AG04449 (cell line): ENCODE results near the gene TNFRSF18.

Experiments
- CTCF ChIA-PET: fragments of 350-600 bp; formaldehyde crosslinking; extraction: SDS; loops from one replicate; lab custom pipeline; 2021; ENCODE audit warnings: antibody characterized with exemption; lab: Yijun Ruan, JAX
- POLR2A ChIA-PET: fragments of 400-600, 350-600 bp; formaldehyde crosslinking; extraction: SDS; loops from one replicate; lab custom pipeline; 2020; ENCODE audit warnings: antibody characterized with exemption, inconsistent platforms; lab: Yijun Ruan, JAX
- DNase-seq: peaks from one replicate; pipeline ENCODE4 v3.0.0-alpha.2; 2010; ENCODE audit warnings: low read depth, low spot score
- H3K4me3 ChIP-seq: 2 replicates; pipeline ENCODE4 v1.5.1; 2011; ENCODE audit warnings: low read depth, mild to moderate bottlenecking, control low read depth, low read length
- CTCF ChIP-seq: IDR thresholded peaks from one replicate; pipeline ENCODE4 v1.5.1; 2011; ENCODE audit warnings: mild to moderate bottlenecking, moderate library complexity, low read length, control low read depth, inconsistent platforms; ENCODE audit not compliant: insufficient read depth; ENCODE audit errors: missing control alignments

The TNFRSF18 gene

GRCh38 chr1:1165485-1165884, 40.9 kb downstream of the TNFRSF18 start:
- TF ChIP-seq CTCF: no peak
- DNase-seq: no peak
- CTCF ChIA-PET: interaction anchor here (1.0 kb wide), 1 partner anchor 66 kb away, joined by 3 read pairs; no protein-coding TSS in a partner anchor
- no peak overlapping the region for H3K4me3 ChIP-seq
- POLR2A ChIA-PET: no interaction called here

- CTCF ChIA-PET: interaction anchor here (1.0 kb wide), 1 partner anchor 66 kb away, joined by 3 read pairs; no protein-coding TSS in a partner anchor
- TF ChIP-seq CTCF: no peak
- H3K4me3 ChIP-seq: no peak overlapping the region
- POLR2A ChIA-PET: no interaction called here
- DNase-seq: no peak
These were observed 41.5 kb downstream of the TNFRSF18 start for GRCh38 chr1:1164701-1165451.

GRCh38 chr1:1164361-1164700, 42.1 kb downstream of the TNFRSF18 start:
- ChIA-PET CTCF (interaction anchor here (1.0 kb wide), 1 partner anchor 67 kb away, joined by 3 read pairs; no protein-coding TSS in a partner anchor), POLR2A (no interaction called here)
- no peak for DNase-seq
- TF ChIP-seq CTCF: no peak
- no peak overlapping the region for H3K4me3 ChIP-seq

- ChIA-PET POLR2A (no interaction called here), CTCF (no interaction called here)
- DNase-seq: no peak
- H3K4me3 ChIP-seq: no peak overlapping the region
- TF ChIP-seq CTCF: no peak
These were observed 42.8 kb downstream of the TNFRSF18 start for GRCh38 chr1:1163538-1164070.

- H3K4me3 ChIP-seq: no peak overlapping the region
- POLR2A ChIA-PET: no interaction called here
- CTCF ChIA-PET: no interaction called here
- no peak for TF ChIP-seq CTCF
- no peak for DNase-seq
These were observed 43.5 kb downstream of the TNFRSF18 start for GRCh38 chr1:1162597-1163537.

- POLR2A ChIA-PET: no interaction called here
- no peak for DNase-seq
- no peak for TF ChIP-seq CTCF
- H3K4me3 ChIP-seq: no peak overlapping the region
- CTCF ChIA-PET: no interaction called here
These were observed 44.7 kb downstream of the TNFRSF18 start for GRCh38 chr1:1161683-1162079.
